Measurements from ENCODE around the gene PSMB7. TPM values are rescaled to one million over a fixed set of nuclear protein-coding genes. Genes with fewer than 3 reads are reported as not detected.

Gene PSMB7
- total RNA-seq, 1 donor, result 209 TPM

- no peak overlapping the region for H3K4me3 ChIP-seq (ENCODE audit: low read depth, low read length)
- no peak for DNase-seq (ENCODE audit: low read depth)
- TF ChIP-seq CTCF (IDR thresholded peaks at IDR 0.05; ENCODE audit: insufficient read depth, low read length), result no peak
Measured at GRCh38 chr9:124349675-124350493, 65.4 kb downstream of the PSMB7 start.

GRCh38 chr9:124349267-124349666 lies 66.0 kb downstream of the PSMB7 start:
- no peak overlapping the region for H3K4me3 ChIP-seq (ENCODE audit: low read depth, low read length)
- no peak for TF ChIP-seq CTCF (IDR thresholded peaks at IDR 0.05; ENCODE audit: insufficient read depth, low read length)
- DNase-seq (ENCODE audit: low read depth), result no peak

- DNase-seq (ENCODE audit: low read depth), result no peak
- no peak overlapping the region for H3K4me3 ChIP-seq (ENCODE audit: low read depth, low read length)
- TF ChIP-seq CTCF (IDR thresholded peaks at IDR 0.05; ENCODE audit: insufficient read depth, low read length), result no peak
Measured at GRCh38 chr9:124348831-124349230, 66.4 kb downstream of the PSMB7 start.

GRCh38 chr9:124348363-124348762 lies 66.9 kb downstream of the PSMB7 start:
- TF ChIP-seq CTCF (IDR thresholded peaks at IDR 0.05; ENCODE audit: insufficient read depth, low read length), result no peak
- DNase-seq (ENCODE audit: low read depth), result no peak
- H3K4me3 ChIP-seq (ENCODE audit: low read depth, low read length), result no peak overlapping the region

GRCh38 chr9:124347968-124348358 lies 67.3 kb downstream of the PSMB7 start:
- DNase-seq (ENCODE audit: low read depth), result no peak
- no peak for TF ChIP-seq CTCF (IDR thresholded peaks at IDR 0.05; ENCODE audit: insufficient read depth, low read length)
- H3K4me3 ChIP-seq (ENCODE audit: low read depth, low read length), result no peak overlapping the region

GRCh38 chr9:124347206-124347967 lies 67.9 kb downstream of the PSMB7 start:
- H3K4me3 ChIP-seq (ENCODE audit: low read depth, low read length), result no peak overlapping the region
- DNase-seq (ENCODE audit: low read depth), result no peak
- TF ChIP-seq CTCF (IDR thresholded peaks at IDR 0.05; ENCODE audit: insufficient read depth, low read length), result no peak
